Vagina (tissue), 2 donors: ENCODE data around the gene TEK. TPM values are rescaled to one million over a fixed set of nuclear protein-coding genes. Genes with fewer than 3 reads are reported as not detected.

ENCODE experiments used
- DNase-seq, 2 donors: peaks; one replicate each; pipeline ENCODE4 v3.0.0-alpha.2; 2017; ENCODE audit errors: extremely low spot score in 2 of 2
- H3K27ac ChIP-seq: fragments of 200-600 bp; sonication (generic); one replicate; pipeline ENCODE4 v1.5.1; 2019
- H3K27me3 ChIP-seq: fragments of 200-600 bp; sonication (generic); one replicate; pipeline ENCODE4 v1.5.1; 2019
- H3K36me3 ChIP-seq, 2 donors: fragments of 200-600 bp; sonication (generic); one replicate each; pipeline ENCODE4 v1.5.1; 2017 to 2019
- H3K4me1 ChIP-seq: fragments of 200-600 bp; sonication (generic); one replicate; pipeline ENCODE4 v1.5.1; 2019
- H3K4me3 ChIP-seq, 2 donors: fragments of 200-600 bp; sonication (generic); 1 replicate in 1 of 2; 2 replicates in 1 of 2; pipeline ENCODE4 v1.5.1; 2016 to 2019
- H3K9me3 ChIP-seq: fragments of 200-600 bp; sonication (generic); one replicate; pipeline ENCODE4 v1.5.1; 2019
- POLR2A ChIP-seq, 2 donors: fragments of 450-650 bp; IDR thresholded peaks; one replicate each; pipeline ENCODE4 v1.6.1; 2017; ENCODE audit warnings: antibody characterized with exemption in 2 of 2, mild to moderate bottlenecking in 2 of 2, moderate library complexity in 2 of 2
- POLR2AphosphoS5 ChIP-seq, 2 donors: sonication (generic); formaldehyde crosslinking; IDR thresholded peaks; one replicate each; pipeline ENCODE4 v1.9.0; 2017; ENCODE audit warnings: antibody characterized with exemption in 2 of 2, mild to moderate bottlenecking in 2 of 2, low read depth in 1 of 2; ENCODE audit not compliant: insufficient read depth in 1 of 2
- intact Hi-C: fragments of 100-400 bp; cut with DNase I; formaldehyde crosslinking; loops from one replicate; pipeline ENCODE4 v1.15.1; 2023
- total RNA-seq: library from RNA; depleted of rRNA; stranded (reverse); fragments of >200 nt; gene quantifications from one replicate; pipeline ENCODE4 v1.2.3, GENCODE V29; 2016
- TF ChIP-seq, protein P1 (sequence below), 3 experiments: fragments of 450-650 bp in 2 of 3; fragments of 200-600 bp in 1 of 3; sonication (generic) in 1 of 3; IDR thresholded peaks; one replicate each; pipeline ENCODE4 v1.5.1; 2017 to 2019; ENCODE audit warnings: antibody characterized with exemption in 3 of 3, mild to moderate bottlenecking in 2 of 3, moderate library complexity in 2 of 3

The TEK gene
- total RNA-seq, 1 donor from 2014 or later, result 12.5 TPM

DNA sequence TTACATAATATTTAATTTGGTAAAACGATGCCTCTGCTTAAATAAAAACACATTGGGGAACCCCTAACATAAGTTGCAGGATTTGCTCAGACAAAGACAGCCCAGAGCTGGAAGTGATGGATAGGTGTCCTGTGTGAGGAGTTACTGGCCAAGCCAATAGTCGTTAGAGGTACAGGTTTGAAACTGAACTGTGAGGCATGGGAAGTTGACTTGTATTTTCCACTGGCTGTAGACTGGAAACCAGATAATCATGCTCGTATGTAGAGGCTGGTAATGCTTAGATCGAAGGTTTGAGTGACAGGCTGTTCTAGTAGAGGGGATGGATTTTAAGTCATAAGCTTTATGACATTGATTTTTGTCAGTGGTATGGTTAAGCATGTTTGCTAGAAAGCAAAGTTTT lies 24.8 kb downstream of the TEK start:
- H3K27ac ChIP-seq, result no peak overlapping the region
- DNase-seq, result no peak
- no peaks in the 10 kb centered on the region for H3K27me3 ChIP-seq
- H3K4me3 ChIP-seq, result no peak overlapping the region
- no peaks in the 10 kb centered on the region for H3K4me1 ChIP-seq
- no peak for TF ChIP-seq POLR2A (IDR thresholded peaks at IDR 0.05)
- H3K9me3 ChIP-seq, result no peaks in the 10 kb centered on the region
- no peaks in the 10 kb centered on the region for H3K36me3 ChIP-seq
- intact Hi-C loops, result no loop called here

DNA sequence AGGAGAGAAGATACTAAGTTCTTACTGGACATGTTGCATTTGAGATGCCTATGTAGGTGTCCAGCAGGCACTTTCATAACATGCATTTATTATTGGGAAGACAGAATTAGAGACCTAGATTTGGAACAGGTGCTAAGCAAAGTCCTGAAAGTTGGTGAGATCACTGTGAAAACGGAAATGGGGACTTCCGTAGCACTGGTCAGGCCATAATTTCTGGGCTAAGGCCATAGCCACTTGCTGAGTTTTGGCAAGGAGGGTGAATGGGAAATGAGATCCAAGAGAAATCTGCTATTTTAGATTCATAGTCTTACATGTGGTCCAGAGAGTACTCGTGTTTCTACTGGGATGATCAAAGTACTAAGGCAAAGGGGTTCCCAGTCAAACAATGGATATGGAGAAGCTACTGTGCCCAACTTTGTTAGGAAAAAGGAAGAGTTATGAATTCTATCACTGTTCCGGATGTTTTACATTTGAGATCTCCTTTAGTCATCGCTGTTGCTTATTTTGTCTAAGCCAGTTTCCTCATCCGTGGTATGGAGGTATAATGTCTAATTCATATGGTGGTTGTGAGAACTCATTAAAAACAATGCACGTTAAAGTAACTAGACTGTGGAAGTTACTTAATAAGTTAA lies 33.4 kb downstream of the TEK start:
- intact Hi-C loops, result no loop called here
- no peaks in the 10 kb centered on the region for H3K36me3 ChIP-seq
- H3K9me3 ChIP-seq, result no peaks in the 10 kb centered on the region
- DNase-seq, result no peak
- TF ChIP-seq, protein P1, sequence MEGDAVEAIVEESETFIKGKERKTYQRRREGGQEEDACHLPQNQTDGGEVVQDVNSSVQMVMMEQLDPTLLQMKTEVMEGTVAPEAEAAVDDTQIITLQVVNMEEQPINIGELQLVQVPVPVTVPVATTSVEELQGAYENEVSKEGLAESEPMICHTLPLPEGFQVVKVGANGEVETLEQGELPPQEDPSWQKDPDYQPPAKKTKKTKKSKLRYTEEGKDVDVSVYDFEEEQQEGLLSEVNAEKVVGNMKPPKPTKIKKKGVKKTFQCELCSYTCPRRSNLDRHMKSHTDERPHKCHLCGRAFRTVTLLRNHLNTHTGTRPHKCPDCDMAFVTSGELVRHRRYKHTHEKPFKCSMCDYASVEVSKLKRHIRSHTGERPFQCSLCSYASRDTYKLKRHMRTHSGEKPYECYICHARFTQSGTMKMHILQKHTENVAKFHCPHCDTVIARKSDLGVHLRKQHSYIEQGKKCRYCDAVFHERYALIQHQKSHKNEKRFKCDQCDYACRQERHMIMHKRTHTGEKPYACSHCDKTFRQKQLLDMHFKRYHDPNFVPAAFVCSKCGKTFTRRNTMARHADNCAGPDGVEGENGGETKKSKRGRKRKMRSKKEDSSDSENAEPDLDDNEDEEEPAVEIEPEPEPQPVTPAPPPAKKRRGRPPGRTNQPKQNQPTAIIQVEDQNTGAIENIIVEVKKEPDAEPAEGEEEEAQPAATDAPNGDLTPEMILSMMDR (IDR thresholded peaks at IDR 0.05), result no peak
- TF ChIP-seq POLR2A (IDR thresholded peaks at IDR 0.05) (no peak), POLR2AphosphoS5 (IDR thresholded peaks at IDR 0.05; ENCODE audit: insufficient read depth in 1 of 2, low read depth in 1 of 2) (no peak)
- no peak overlapping the region for H3K4me3 ChIP-seq
- H3K27me3 ChIP-seq, result no peaks in the 10 kb centered on the region
- no peak overlapping the region for H3K27ac ChIP-seq
- H3K4me1 ChIP-seq, result no peaks in the 10 kb centered on the region

DNA sequence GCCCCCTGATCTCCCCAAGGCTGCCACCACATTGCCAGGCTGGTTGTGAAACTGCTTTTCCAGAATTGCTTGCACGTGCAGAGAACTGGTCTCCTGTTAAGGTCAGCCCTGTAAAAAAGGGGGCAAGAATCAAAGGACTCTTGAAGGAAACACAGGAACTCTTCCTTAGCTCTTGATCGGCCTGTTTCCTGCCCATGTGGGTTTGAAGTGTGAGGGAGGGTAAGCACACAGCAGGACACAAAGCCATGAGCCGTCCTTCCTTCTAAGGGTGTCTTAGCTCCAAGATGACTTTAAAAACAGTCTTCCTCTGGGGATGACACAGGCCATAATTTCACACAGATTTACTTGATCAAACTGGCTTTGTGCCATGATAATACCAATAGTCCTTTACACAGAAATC lies 36.1 kb downstream of the TEK start:
- Histone ChIP-seq H3K9me3 (no peaks in the 10 kb centered on the region), H3K27ac (no peak overlapping the region), H3K4me3 (no peak overlapping the region), H3K27me3 (no peaks in the 10 kb centered on the region), H3K4me1 (peaks cover 1% of the 10 kb centered on the region), H3K36me3 (no peaks in the 10 kb centered on the region)
- TF ChIP-seq POLR2AphosphoS5 (IDR thresholded peaks at IDR 0.05; ENCODE audit: insufficient read depth in 1 of 2, low read depth in 1 of 2), result no peak
- TF ChIP-seq, protein P1 (IDR thresholded peaks at IDR 0.05), result no peak
- TF ChIP-seq POLR2A (IDR thresholded peaks at IDR 0.05), result no peak
- DNase-seq, result no peak
- intact Hi-C loops, result no loop called here

DNA sequence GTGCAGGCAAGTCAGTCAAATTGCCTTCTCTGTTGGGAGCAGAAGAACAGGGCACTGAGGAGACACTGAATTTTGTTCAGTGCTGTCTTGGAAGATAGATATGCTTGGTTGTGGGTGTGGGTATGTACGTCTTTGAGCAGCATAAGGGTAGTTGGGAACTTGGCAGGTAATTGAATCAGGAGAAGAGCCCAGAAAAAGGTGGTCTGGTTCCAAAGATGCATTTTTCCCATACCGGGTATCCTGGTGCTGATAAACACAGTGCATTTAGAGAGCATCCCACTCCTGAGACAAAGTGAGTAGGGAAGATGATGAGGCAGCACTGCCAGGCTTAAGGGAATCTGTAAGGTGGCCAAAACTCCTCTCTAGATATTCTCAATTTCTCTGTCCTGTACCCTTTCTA lies 40.6 kb downstream of the TEK start:
- intact Hi-C loops, result no loop called here
- TF ChIP-seq POLR2A (IDR thresholded peaks at IDR 0.05) (no peak), POLR2AphosphoS5 (IDR thresholded peaks at IDR 0.05; ENCODE audit: insufficient read depth in 1 of 2, low read depth in 1 of 2) (no peak)
- TF ChIP-seq, protein P1 (IDR thresholded peaks at IDR 0.05), result no peak
- no peaks in the 10 kb centered on the region for H3K9me3 ChIP-seq
- H3K27ac ChIP-seq, result no peak overlapping the region
- DNase-seq, result no peak
- H3K36me3 ChIP-seq, result no peaks in the 10 kb centered on the region
- H3K27me3 ChIP-seq, result no peaks in the 10 kb centered on the region
- peaks cover 17% of the 10 kb centered on the region for H3K4me1 ChIP-seq
- no peak overlapping the region for H3K4me3 ChIP-seq

DNA sequence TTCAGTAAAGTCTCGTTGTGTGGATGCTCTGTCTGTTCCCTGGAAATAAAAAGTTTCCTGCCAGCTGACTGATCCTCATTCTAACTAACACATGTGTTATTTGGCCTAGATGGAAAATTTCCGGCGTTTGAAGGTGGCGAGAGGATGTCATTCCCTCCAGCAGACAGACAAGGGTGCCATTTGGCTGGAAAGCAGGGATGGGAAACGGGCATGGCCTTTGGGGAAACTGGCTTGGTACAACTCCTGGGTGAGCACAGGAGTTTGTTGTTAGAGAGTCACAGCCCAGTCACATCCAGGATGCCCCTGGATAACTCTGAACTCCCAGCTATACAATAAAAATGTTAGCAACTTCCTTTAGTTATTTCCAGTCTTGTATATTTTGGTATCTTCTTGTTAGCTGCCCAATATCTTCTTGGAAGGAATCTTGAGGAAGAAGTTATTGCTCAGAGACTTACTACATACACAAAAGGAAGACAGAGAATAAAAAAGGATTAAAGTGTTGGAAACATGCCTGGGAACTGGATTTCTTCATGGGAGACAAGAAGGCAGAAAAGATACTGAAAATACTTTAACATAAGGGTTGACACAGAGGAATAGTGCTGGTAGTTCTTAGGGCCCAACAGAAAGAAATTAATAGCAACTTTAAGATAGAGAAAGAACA lies 41.9 kb downstream of the TEK start:
- H3K9me3 ChIP-seq, result no peaks in the 10 kb centered on the region

More for the DNA sequence above, 41.9 kb downstream of the TEK start:
- Histone ChIP-seq H3K36me3 (no peaks in the 10 kb centered on the region), H3K4me3 (no peak overlapping the region), H3K27me3 (no peaks in the 10 kb centered on the region), H3K4me1 (peaks cover 17% of the 10 kb centered on the region), H3K27ac (no peak overlapping the region)
- intact Hi-C loops, result no loop called here
- no peak for DNase-seq
- TF ChIP-seq, protein P1 (IDR thresholded peaks at IDR 0.05), result no peak
- TF ChIP-seq POLR2AphosphoS5 (IDR thresholded peaks at IDR 0.05; ENCODE audit: insufficient read depth in 1 of 2, low read depth in 1 of 2) (no peak), POLR2A (IDR thresholded peaks at IDR 0.05) (no peak)
